GM10248 (cell line): ENCODE measurements around the gene KISS1.

Source experiments
- CTCF ChIA-PET: fragments of 300-600 bp; sonication (Branson Sonifier 250); formaldehyde crosslinking; extraction: SDS; loops from one replicate; lab custom pipeline; 2021; ENCODE audit warnings: antibody characterized with exemption; lab: Yijun Ruan, JAX
- POLR2A ChIA-PET: fragments of 350-650 bp; sonication (Branson Sonifier 250); formaldehyde crosslinking; extraction: SDS; loops from one replicate; lab custom pipeline; 2020; ENCODE audit warnings: antibody characterized with exemption; lab: Yijun Ruan, JAX
- DNase-seq: peaks from one replicate; pipeline ENCODE4 v3.0.0; 2012; ENCODE audit errors: extremely low spot score
- TF ChIP-seq, protein P1 (sequence below): IDR thresholded peaks from 2 replicates; pipeline ENCODE4 v1.5.1; 2012; ENCODE audit warnings: mild to moderate bottlenecking, low read depth; ENCODE audit errors: extremely low read depth, missing control alignments, control extremely low read depth

KISS1 gene

DNA sequence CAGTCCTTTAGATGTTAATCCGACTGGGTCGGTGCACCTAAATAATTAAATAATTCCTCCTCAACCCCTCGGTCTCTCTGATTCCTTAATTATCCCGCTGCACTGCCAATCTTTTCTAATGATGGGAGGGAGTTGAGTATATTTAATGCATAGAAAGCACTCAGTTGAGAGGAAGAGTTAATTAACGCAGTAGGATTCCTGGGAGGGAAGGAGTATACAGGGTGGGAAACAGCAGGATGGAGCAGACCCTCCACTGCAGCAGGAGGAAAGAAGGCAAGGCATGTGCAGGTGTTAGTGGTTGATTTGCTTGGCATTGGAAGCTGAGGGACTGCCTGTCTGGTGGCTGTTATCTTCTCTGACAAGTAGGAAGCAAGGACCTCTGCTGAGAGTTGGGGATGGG lies 20.2 kb downstream of the KISS1 start:
- no peak for DNase-seq
- TF ChIP-seq, protein P1, sequence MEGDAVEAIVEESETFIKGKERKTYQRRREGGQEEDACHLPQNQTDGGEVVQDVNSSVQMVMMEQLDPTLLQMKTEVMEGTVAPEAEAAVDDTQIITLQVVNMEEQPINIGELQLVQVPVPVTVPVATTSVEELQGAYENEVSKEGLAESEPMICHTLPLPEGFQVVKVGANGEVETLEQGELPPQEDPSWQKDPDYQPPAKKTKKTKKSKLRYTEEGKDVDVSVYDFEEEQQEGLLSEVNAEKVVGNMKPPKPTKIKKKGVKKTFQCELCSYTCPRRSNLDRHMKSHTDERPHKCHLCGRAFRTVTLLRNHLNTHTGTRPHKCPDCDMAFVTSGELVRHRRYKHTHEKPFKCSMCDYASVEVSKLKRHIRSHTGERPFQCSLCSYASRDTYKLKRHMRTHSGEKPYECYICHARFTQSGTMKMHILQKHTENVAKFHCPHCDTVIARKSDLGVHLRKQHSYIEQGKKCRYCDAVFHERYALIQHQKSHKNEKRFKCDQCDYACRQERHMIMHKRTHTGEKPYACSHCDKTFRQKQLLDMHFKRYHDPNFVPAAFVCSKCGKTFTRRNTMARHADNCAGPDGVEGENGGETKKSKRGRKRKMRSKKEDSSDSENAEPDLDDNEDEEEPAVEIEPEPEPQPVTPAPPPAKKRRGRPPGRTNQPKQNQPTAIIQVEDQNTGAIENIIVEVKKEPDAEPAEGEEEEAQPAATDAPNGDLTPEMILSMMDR: no peak
- ChIA-PET POLR2A (no interaction called here), CTCF (interaction anchor here (0.9 to 1.7 kb wide), 2 partner anchors 13 to 47 kb away, joined by 3 to 12 read pairs; no protein-coding TSS in a partner anchor)

DNA sequence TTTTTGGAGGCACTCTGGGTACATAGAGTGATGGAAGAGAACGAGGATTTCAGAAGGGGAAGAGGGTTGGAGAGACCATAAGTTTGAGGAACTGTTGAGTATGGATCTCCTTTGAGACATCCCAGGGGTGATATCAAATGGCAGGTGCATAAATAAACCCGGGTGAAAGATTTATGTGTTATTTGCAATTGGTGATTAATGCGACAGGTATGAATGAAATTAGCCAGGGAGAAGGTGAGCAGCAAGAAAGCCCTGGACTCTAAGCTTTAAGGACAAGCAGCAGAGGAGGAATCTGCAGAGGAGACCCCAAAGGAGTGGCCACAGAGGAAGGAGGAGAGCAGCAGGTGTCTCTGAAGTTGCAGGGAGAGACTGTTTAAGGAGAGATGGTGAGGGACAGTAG lies 21.3 kb downstream of the KISS1 start:
- POLR2A ChIA-PET: no interaction called here
- no peak for DNase-seq
- TF ChIP-seq, protein P1: no peak
- CTCF ChIA-PET: interaction anchor here (0.8 to 4.5 kb wide), 5 partner anchors 9 to 186 kb away, joined by 3 to 24 read pairs (median 3); partner anchors contain the start of gene REN

DNA sequence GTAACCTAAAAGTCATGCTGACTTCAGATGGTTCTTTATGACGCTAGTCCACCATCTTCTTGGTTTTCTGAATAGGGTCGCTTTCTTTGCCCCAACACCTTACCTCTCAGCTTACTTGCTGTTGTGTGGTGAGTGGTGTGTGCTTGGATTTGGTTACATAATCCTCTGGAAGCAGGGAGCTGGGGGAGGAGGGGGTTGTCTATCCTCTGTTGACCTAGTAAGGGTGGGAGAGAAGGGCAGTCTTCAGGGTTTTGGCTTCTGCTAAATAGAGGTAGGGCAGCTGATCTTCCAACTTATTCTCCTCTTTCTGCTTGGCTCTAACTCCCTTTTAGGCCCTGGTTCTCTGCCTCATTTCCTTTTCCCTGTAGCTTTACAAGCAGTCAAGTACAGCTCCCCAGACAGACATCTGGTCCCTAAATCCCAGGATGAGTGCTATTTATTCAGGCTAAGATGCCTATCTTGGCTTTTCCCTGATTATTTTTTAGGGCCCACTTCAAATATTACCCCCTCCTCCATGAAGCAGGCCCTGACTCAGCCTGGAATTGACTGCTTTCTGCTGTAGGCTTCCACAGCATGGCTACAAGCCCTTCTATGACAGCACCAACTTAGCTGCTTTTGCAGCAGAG lies 23.8 kb downstream of the KISS1 start:
- ChIA-PET POLR2A (no interaction called here), CTCF (interaction anchor here (1.1 to 4.5 kb wide), 4 partner anchors 9 to 190 kb away, joined by 3 to 24 read pairs (median 6); no protein-coding TSS in a partner anchor)
- no peak for DNase-seq
- TF ChIP-seq, protein P1: no peak

DNA sequence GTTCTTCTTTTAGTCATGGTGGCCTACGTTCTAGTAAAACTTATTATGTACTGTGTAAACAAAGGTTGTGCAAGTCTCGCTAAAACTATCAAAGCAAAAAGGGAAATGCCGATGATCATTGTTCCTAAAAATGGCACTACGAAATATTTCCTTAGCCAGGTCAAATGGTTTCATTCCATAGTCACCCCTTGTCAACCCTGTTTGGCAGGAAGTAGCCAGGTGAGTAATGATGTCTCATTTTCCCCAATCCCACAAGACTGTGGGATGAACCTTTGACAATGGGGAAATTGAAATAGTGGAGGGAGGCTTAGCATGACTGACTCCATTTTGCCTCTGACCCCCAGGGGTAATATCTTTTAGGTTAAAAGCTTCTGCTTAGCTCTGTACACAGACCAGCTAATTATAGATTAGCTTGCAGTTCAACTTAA lies 24.5 kb downstream of the KISS1 start:
- TF ChIP-seq, protein P1: no peak
- DNase-seq: no peak
- POLR2A ChIA-PET: no interaction called here
- CTCF ChIA-PET: interaction anchor here (2.3 to 4.5 kb wide), 2 partner anchors 9 to 191 kb away, joined by 7 to 24 read pairs; no protein-coding TSS in a partner anchor

DNA sequence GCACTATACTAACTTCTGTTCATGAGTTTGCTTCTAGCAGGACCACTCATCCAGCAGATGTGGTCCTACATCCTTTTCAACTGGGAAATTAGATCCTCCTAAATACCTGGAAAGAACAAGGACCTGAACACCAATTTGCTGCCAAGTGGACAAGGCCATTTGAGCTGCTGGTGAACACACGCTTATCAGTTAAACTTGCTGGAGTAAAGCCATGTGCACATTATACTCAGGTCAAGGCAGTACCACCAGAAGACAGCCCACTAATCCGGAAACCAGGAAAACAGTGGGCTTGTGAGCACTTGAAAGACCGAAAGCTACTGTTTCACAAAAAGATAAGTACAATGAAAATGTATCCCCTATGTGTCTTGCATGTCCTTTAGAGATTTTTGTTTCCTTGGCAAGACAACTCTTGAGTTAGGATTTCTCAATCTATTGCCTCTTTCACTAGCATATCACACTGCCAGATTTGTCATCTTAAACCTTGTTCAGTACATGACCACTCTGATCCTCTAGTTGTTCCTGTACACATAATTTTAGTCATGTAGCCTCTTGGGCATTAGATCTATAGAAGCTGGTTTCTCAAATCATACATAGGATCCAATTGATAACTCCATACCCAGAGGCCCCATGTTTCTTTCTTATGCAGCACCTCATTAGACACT lies 25.7 kb downstream of the KISS1 start:
- TF ChIP-seq, protein P1: no peak
- POLR2A ChIA-PET: no interaction called here
- CTCF ChIA-PET: interaction anchor here (1.2 to 4.5 kb wide), 3 partner anchors 8 to 57 kb away, joined by 3 to 24 read pairs (median 5); no protein-coding TSS in a partner anchor
- no peak for DNase-seq

DNA sequence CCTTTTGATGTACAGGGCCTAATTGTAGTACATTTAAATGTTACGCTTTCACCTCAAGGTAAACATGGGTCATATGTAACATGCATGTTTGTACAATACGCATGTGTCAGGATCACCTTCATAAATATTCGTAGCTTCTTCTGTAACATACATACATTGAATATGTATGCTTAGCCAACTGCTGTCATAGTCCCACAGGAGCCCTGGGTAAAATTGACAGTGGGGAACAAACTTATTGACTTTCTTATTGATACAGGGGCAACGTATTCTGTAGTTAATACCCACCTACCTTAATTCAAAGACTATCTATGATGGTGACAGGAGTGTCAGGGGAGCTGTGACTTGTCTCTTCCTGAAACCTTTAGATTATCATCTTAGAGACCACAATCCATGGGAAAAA lies 26.4 kb downstream of the KISS1 start:
- ChIA-PET POLR2A (no interaction called here), CTCF (interaction anchor here (0.9 to 10.8 kb wide), 6 partner anchors 10 to 577 kb away, joined by 3 to 110 read pairs (median 4); partner anchors contain the start of gene PLEKHA6)
- TF ChIP-seq, protein P1: no peak
- DNase-seq: no peak
